Neuronal stem cell (in vitro differentiated cells): Measurements from ENCODE around the gene HEY2.
A peak's percentile ranks its signal among the peaks of the same experiment; 100 is the strongest.

Source experiments
- DNase-seq: peaks from one replicate; pipeline ENCODE4 v3.0.0-alpha.2; 2013; ENCODE audit warnings: low spot score
- H2AFZ ChIP-seq: one replicate; pipeline ENCODE4 v1.6.1; 2013; ENCODE audit warnings: mild to moderate bottlenecking, low read length, inconsistent platforms
- H2AK5ac ChIP-seq: 2 replicates; pipeline ENCODE4 v1.6.1; 2013; ENCODE audit warnings: low read depth, mild to moderate bottlenecking, inconsistent platforms, low read length, moderate library complexity, mixed read lengths
- H2BK120ac ChIP-seq: 2 replicates; pipeline ENCODE4 v1.6.1; 2013; ENCODE audit warnings: low read depth, mild to moderate bottlenecking, inconsistent platforms, low read length, moderate library complexity, mixed read lengths
- H2BK12ac ChIP-seq: one replicate; pipeline ENCODE4 v1.6.1; 2013; ENCODE audit warnings: low read length, inconsistent platforms
- H2BK15ac ChIP-seq: 2 replicates; pipeline ENCODE4 v1.6.1; 2013; ENCODE audit warnings: mild to moderate bottlenecking, low read length, inconsistent platforms, mixed read lengths
- H2BK5ac ChIP-seq: one replicate; pipeline ENCODE4 v1.6.1; 2013; ENCODE audit warnings: inconsistent platforms, mild to moderate bottlenecking, low read length, moderate library complexity
- H3K14ac ChIP-seq: one replicate; pipeline ENCODE4 v1.6.1; 2013; ENCODE audit warnings: low read length, inconsistent platforms
- H3K18ac ChIP-seq: 2 replicates; pipeline ENCODE4 v1.6.1; 2013; ENCODE audit warnings: low read length, inconsistent platforms
- H3K23ac ChIP-seq: 2 replicates; pipeline ENCODE4 v1.6.1; 2013; ENCODE audit warnings: low read depth, mild to moderate bottlenecking, mixed read lengths, low read length, inconsistent platforms; ENCODE audit not compliant: poor library complexity
- H3K27ac ChIP-seq: replicated peaks from 3 replicates; pipeline ENCODE4 v1.5.1; 2013; ENCODE audit warnings: low read length, inconsistent platforms
- H3K27me3 ChIP-seq, 3 experiments: 2 replicates each; pipeline ENCODE4 v1.6.1; 2013; ENCODE audit warnings: low read length in 3 of 3, mild to moderate bottlenecking in 2 of 3, inconsistent platforms in 1 of 3, low read depth in 1 of 3, mixed read lengths in 1 of 3, moderate library complexity in 1 of 3; ENCODE audit not compliant: control insufficient read depth in 3 of 3, insufficient read depth in 3 of 3
- H3K36me3 ChIP-seq, 2 donors: replicated peaks in 1 of 2; 2 replicates each; pipeline ENCODE4 v1.6.1; 2013; ENCODE audit warnings: low read length in 2 of 2; ENCODE audit not compliant: control insufficient read depth in 2 of 2, insufficient read depth in 2 of 2
- H3K4ac ChIP-seq: 2 replicates; pipeline ENCODE4 v1.6.1; 2013; ENCODE audit warnings: inconsistent platforms, mild to moderate bottlenecking, low read length, moderate library complexity
- H3K4me1 ChIP-seq, 2 donors: 1 replicate in 1 of 2; 2 replicates in 1 of 2; pipeline ENCODE4 v1.6.1; 2013; ENCODE audit warnings: low read length in 2 of 2, low read depth in 1 of 2; ENCODE audit not compliant: control insufficient read depth in 2 of 2, insufficient read depth in 1 of 2
- H3K4me2 ChIP-seq: one replicate; pipeline ENCODE4 v1.6.1; 2013; ENCODE audit warnings: mild to moderate bottlenecking, low read length, inconsistent platforms; ENCODE audit not compliant: insufficient read depth, poor library complexity, severe bottlenecking
- H3K4me3 ChIP-seq, 2 donors: 2 replicates each; pipeline ENCODE4 v1.5.1; 2013; ENCODE audit warnings: low read length in 2 of 2, mild to moderate bottlenecking in 2 of 2, inconsistent platforms in 1 of 2, moderate library complexity in 1 of 2
- H3K79me1 ChIP-seq: one replicate; pipeline ENCODE4 v1.6.1; 2013; ENCODE audit warnings: low read depth, mild to moderate bottlenecking, inconsistent platforms, low read length, moderate library complexity
- H3K9ac ChIP-seq: one replicate; pipeline ENCODE4 v1.6.1; 2013; ENCODE audit warnings: mild to moderate bottlenecking, low read depth, low read length, inconsistent platforms; ENCODE audit not compliant: poor library complexity
- H3K9me3 ChIP-seq, 2 donors: replicated peaks in 1 of 2; 2 replicates each; pipeline versions ENCODE3 to v1.6.1; 2013; ENCODE audit warnings: low read length in 2 of 2, mild to moderate bottlenecking in 2 of 2, inconsistent platforms in 1 of 2, low read depth in 1 of 2, mixed read lengths in 1 of 2, moderate library complexity in 1 of 2; ENCODE audit not compliant: control insufficient read depth in 2 of 2, insufficient read depth in 1 of 2
- H4K8ac ChIP-seq: one replicate; pipeline ENCODE4 v1.6.1; 2013; ENCODE audit warnings: low read depth, mild to moderate bottlenecking, inconsistent platforms, low read length, moderate library complexity
- H4K91ac ChIP-seq: one replicate; pipeline ENCODE4 v1.6.1; 2013; ENCODE audit warnings: low read length, low read depth, mild to moderate bottlenecking, inconsistent platforms; ENCODE audit not compliant: poor library complexity
- WGBS, 2 donors: extraction: QIAGEN DNeasy Blood & Tissue Kit; methylation state at CpG; one replicate each; pipeline ENCODE4 v1.1.7; 2013; ENCODE audit warnings: missing lambda C conversion rate in 2 of 2, mixed read lengths in 1 of 2; ENCODE audit not compliant: insufficient read length in 2 of 2, insufficient replicate concordance in 1 of 2; ENCODE audit errors: extremely low coverage in 2 of 2; 5-methylcytosine and 5-hydroxymethylcytosine counted together

The HEY2 gene

GRCh38 chr6:125797120-125797885 lies 47.9 kb downstream of the HEY2 start:
- H2BK120ac ChIP-seq = no peak overlapping the region
- H3K4ac ChIP-seq = no peak overlapping the region
- H3K9ac ChIP-seq = no peak overlapping the region
- no peak overlapping the region for H3K18ac ChIP-seq
- H3K27ac ChIP-seq = peak overlapping the region; percentile 29
- H3K79me1 ChIP-seq = no peaks in the 10 kb centered on the region
- WGBS, 2 donors = no CpG with 5 or more reads among the region's 3 CpGs
- H3K14ac ChIP-seq = no peak overlapping the region
- no peak for DNase-seq
- no peak overlapping the region for H3K4me3 ChIP-seq
- no peaks in the 10 kb centered on the region for H3K27me3 ChIP-seq
- no peak overlapping the region for H3K23ac ChIP-seq
- H3K4me1 ChIP-seq = no peaks in the 10 kb centered on the region
- no peak overlapping the region for H2AFZ ChIP-seq
- H3K36me3 ChIP-seq = no peaks in the 10 kb centered on the region
- no peak overlapping the region for H3K4me2 ChIP-seq
- no peak overlapping the region for H4K8ac ChIP-seq
- H3K9me3 ChIP-seq = no peaks in the 10 kb centered on the region
- H2BK5ac ChIP-seq = no peak overlapping the region
- H4K91ac ChIP-seq = no peak overlapping the region
- no peak overlapping the region for H2BK15ac ChIP-seq
- H2AK5ac ChIP-seq = no peak overlapping the region
- no peak overlapping the region for H2BK12ac ChIP-seq

- H4K8ac ChIP-seq = no peak overlapping the region
Observed at GRCh38 chr6:125797886-125798444, 48.5 kb downstream of the HEY2 start.

GRCh38 chr6:125798734-125799508 lies 49.5 kb downstream of the HEY2 start:
- no peak overlapping the region for H2BK15ac ChIP-seq
- H3K4me2 ChIP-seq = no peak overlapping the region
- no peaks in the 10 kb centered on the region for H3K36me3 ChIP-seq
- H2BK12ac ChIP-seq = no peak overlapping the region
- WGBS, 2 donors = 100% methylated on average over 1 of the region's 5 CpGs; no CpG with 5 or more reads in 1 of the 2 donors
- H3K18ac ChIP-seq = no peak overlapping the region
- no peak overlapping the region for H4K8ac ChIP-seq
- no peak overlapping the region for H2BK120ac ChIP-seq
- H3K4me3 ChIP-seq = no peak overlapping the region
- no peak overlapping the region for H3K27ac ChIP-seq
- H3K79me1 ChIP-seq = no peaks in the 10 kb centered on the region
- no peaks in the 10 kb centered on the region for H3K27me3 ChIP-seq
- H3K9me3 ChIP-seq = no peaks in the 10 kb centered on the region
- H3K4me1 ChIP-seq = no peaks in the 10 kb centered on the region
- DNase-seq = no peak
- H2AFZ ChIP-seq = no peak overlapping the region
- H2BK5ac ChIP-seq = no peak overlapping the region
- no peak overlapping the region for H3K14ac ChIP-seq
- no peak overlapping the region for H3K9ac ChIP-seq
- no peak overlapping the region for H3K23ac ChIP-seq
- no peak overlapping the region for H2AK5ac ChIP-seq
- H4K91ac ChIP-seq = no peak overlapping the region
- H3K4ac ChIP-seq = no peak overlapping the region

More at GRCh38 chr6:125797886-125798444, 48.5 kb downstream of the HEY2 start:
- no peak overlapping the region for H3K4ac ChIP-seq
- no peaks in the 10 kb centered on the region for H3K27me3 ChIP-seq
- H3K4me2 ChIP-seq = no peak overlapping the region
- no peak overlapping the region for H2BK12ac ChIP-seq
- H2AFZ ChIP-seq = no peak overlapping the region
- no peak overlapping the region for H3K4me3 ChIP-seq
- no peak overlapping the region for H2BK15ac ChIP-seq
- no peak overlapping the region for H3K27ac ChIP-seq
- no peak overlapping the region for H3K9ac ChIP-seq
- no CpG with 5 or more reads among the region's 3 CpGs for WGBS, 2 donors
- H3K79me1 ChIP-seq = no peaks in the 10 kb centered on the region
- H3K4me1 ChIP-seq = no peaks in the 10 kb centered on the region
- H2AK5ac ChIP-seq = no peak overlapping the region
- H3K36me3 ChIP-seq = no peaks in the 10 kb centered on the region
- H2BK5ac ChIP-seq = no peak overlapping the region
- H3K9me3 ChIP-seq = no peaks in the 10 kb centered on the region
- no peak for DNase-seq
- no peak overlapping the region for H4K91ac ChIP-seq
- H2BK120ac ChIP-seq = no peak overlapping the region
- no peak overlapping the region for H3K23ac ChIP-seq
- H3K14ac ChIP-seq = no peak overlapping the region
- no peak overlapping the region for H3K18ac ChIP-seq

- Histone ChIP-seq H4K91ac (no peak overlapping the region), H3K27ac (no peak overlapping the region), H3K4me3 (no peak overlapping the region), H3K9ac (no peak overlapping the region), H2AK5ac (no peak overlapping the region), H3K18ac (no peak overlapping the region), H3K36me3 (no peaks in the 10 kb centered on the region), H3K4ac (no peak overlapping the region), H3K79me1 (no peaks in the 10 kb centered on the region), H3K27me3 (no peaks in the 10 kb centered on the region), H4K8ac (no peak overlapping the region), H3K9me3 (no peaks in the 10 kb centered on the region), H3K4me2 (no peak overlapping the region), H3K23ac (no peak overlapping the region), H2BK15ac (no peak overlapping the region), H2BK5ac (no peak overlapping the region), H2BK120ac (no peak overlapping the region), H3K4me1 (no peaks in the 10 kb centered on the region), H2BK12ac (no peak overlapping the region), H3K14ac (no peak overlapping the region), H2AFZ (no peak overlapping the region)
- WGBS, 2 donors = no CpG with 5 or more reads among the region's 2 CpGs
- no peak for DNase-seq
Observed at GRCh38 chr6:125802383-125802782, 53.0 kb downstream of the HEY2 start.
